ENCODE data around the gene FMO1. TPM values are rescaled to one million over a fixed set of nuclear protein-coding genes. Genes with fewer than 3 reads are reported as not detected.

The FMO1 gene
- total RNA-seq, 5 donors from 2014 or later (not counting 1 experiment from before 2014, with no cell fraction given) = not detected

- ATAC-seq (replicated peaks in 1 of 4) = no peak
- no peaks in the 10 kb centered on the region for H3K36me3 ChIP-seq (ENCODE audit: control insufficient read depth in 2 of 2, extremely low read depth in 1 of 2, insufficient read depth in 1 of 2, low read length in 1 of 2)
- no peak overlapping the region for H3K27ac ChIP-seq (ENCODE audit: low read length)
- no peak overlapping the region for H3K27ac Mint-ChIP-seq
- no peaks in the 10 kb centered on the region for H3K36me3 Mint-ChIP-seq
- ChIA-PET POLR2A (no interaction called here), CTCF (no interaction called here)
- H3K9me3 Mint-ChIP-seq = peaks cover 0 to 2% (median 0%) of the 10 kb centered on the region in 3 donors
- H3K4me3 ChIP-seq (ENCODE audit: control insufficient read depth in 1 of 2, extremely low read depth in 1 of 2, low read length in 1 of 2) = no peak overlapping the region
- peaks cover 18 to 23% of the 10 kb centered on the region in 2 donors for H3K27me3 Mint-ChIP-seq
- no peak for DNase-seq
- H3K4me1 ChIP-seq (ENCODE audit: control insufficient read depth in 1 of 2, extremely low read depth in 1 of 2, insufficient read depth in 2 of 2, low read length in 2 of 2) = no peaks in the 10 kb centered on the region
- no peaks in the 10 kb centered on the region for H3K4me1 Mint-ChIP-seq
- H3K9me3 ChIP-seq = no peaks in the 10 kb centered on the region
- WGBS (ENCODE audit: insufficient coverage) = 80% methylated on average over 1 of the region's 1 CpG
- H3K27me3 ChIP-seq (replicated peaks in 1 of 2; ENCODE audit: control insufficient read depth in 2 of 2, extremely low read depth in 1 of 2, insufficient read depth in 2 of 2, low read length in 1 of 2) = peaks cover 0 to 8% of the 10 kb centered on the region in 2 experiments
- H3K4me3 Mint-ChIP-seq = no peak overlapping the region
These were observed 19.1 kb downstream of the FMO1 start for GRCh38 chr1:171267391-171267790.

- Histone ChIP-seq H3K27me3 (replicated peaks in 1 of 2; ENCODE audit: control insufficient read depth in 2 of 2, extremely low read depth in 1 of 2, insufficient read depth in 2 of 2, low read length in 1 of 2) (peaks cover 0 to 8% of the 10 kb centered on the region in 2 experiments), H3K36me3 (ENCODE audit: control insufficient read depth in 2 of 2, extremely low read depth in 1 of 2, insufficient read depth in 1 of 2, low read length in 1 of 2) (no peaks in the 10 kb centered on the region), H3K9me3 (no peaks in the 10 kb centered on the region), H3K27ac (ENCODE audit: low read length) (no peak overlapping the region), H3K4me3 (ENCODE audit: control insufficient read depth in 1 of 2, extremely low read depth in 1 of 2, low read length in 1 of 2) (no peak overlapping the region), H3K4me1 (ENCODE audit: control insufficient read depth in 1 of 2, extremely low read depth in 1 of 2, insufficient read depth in 2 of 2, low read length in 2 of 2) (no peaks in the 10 kb centered on the region)
- peaks cover 13 to 31% of the 10 kb centered on the region in 2 donors for H3K27me3 Mint-ChIP-seq
- H3K4me3 Mint-ChIP-seq = no peak overlapping the region
- H3K9me3 Mint-ChIP-seq = peaks cover 0 to 2% (median 0%) of the 10 kb centered on the region in 3 donors
- ChIA-PET CTCF (interaction anchor here in 1 of 2 donors (0.7 kb wide), 1 partner anchor 8 kb away, joined by 3 read pairs; no protein-coding TSS in a partner anchor), POLR2A (interaction anchor here in 1 of 2 donors (0.6 kb wide), 1 partner anchor 182 kb away, joined by 3 read pairs; no protein-coding TSS in a partner anchor)
- no peak for DNase-seq
- H3K36me3 Mint-ChIP-seq = no peaks in the 10 kb centered on the region
- no peak overlapping the region for H3K27ac Mint-ChIP-seq
- WGBS (ENCODE audit: insufficient coverage) = 100% methylated on average over 1 of the region's 2 CpGs
- ATAC-seq (replicated peaks in 1 of 4) = no peak
- no peaks in the 10 kb centered on the region for H3K4me1 Mint-ChIP-seq
These were observed 22.5 kb downstream of the FMO1 start for GRCh38 chr1:171270806-171271205.

- WGBS (ENCODE audit: insufficient coverage) = no CpG with 5 or more reads among the region's 2 CpGs
- Mint-ChIP-seq H3K27me3 (peaks cover 21 to 22% of the 10 kb centered on the region in 2 donors), H3K4me3 (no peak overlapping the region), H3K4me1 (peaks cover 0 to 3% (median 0%) of the 10 kb centered on the region in 3 donors), H3K27ac (no peak overlapping the region), H3K9me3 (no peaks in the 10 kb centered on the region), H3K36me3 (no peaks in the 10 kb centered on the region)
- POLR2A ChIA-PET = no interaction called here
- Histone ChIP-seq H3K4me3 (ENCODE audit: control insufficient read depth in 1 of 2, extremely low read depth in 1 of 2, low read length in 1 of 2) (no peak overlapping the region), H3K36me3 (ENCODE audit: control insufficient read depth in 2 of 2, extremely low read depth in 1 of 2, insufficient read depth in 1 of 2, low read length in 1 of 2) (no peaks in the 10 kb centered on the region), H3K27me3 (replicated peaks in 1 of 2; ENCODE audit: control insufficient read depth in 2 of 2, extremely low read depth in 1 of 2, insufficient read depth in 2 of 2, low read length in 1 of 2) (no peaks in the 10 kb centered on the region), H3K9me3 (no peaks in the 10 kb centered on the region), H3K27ac (ENCODE audit: low read length) (no peak overlapping the region), H3K4me1 (ENCODE audit: control insufficient read depth in 1 of 2, extremely low read depth in 1 of 2, insufficient read depth in 2 of 2, low read length in 2 of 2) (no peaks in the 10 kb centered on the region)
- CTCF ChIA-PET = interaction anchor here in 1 of 2 donors (0.6 kb wide), 1 partner anchor 181 kb away, joined by 3 read pairs; no protein-coding TSS in a partner anchor
- no peak for DNase-seq
- no peak for ATAC-seq (replicated peaks in 1 of 4)
These were observed 29.2 kb downstream of the FMO1 start for GRCh38 chr1:171277534-171277933.

- H3K27me3 Mint-ChIP-seq = peaks cover 20 to 21% of the 10 kb centered on the region in 2 donors
- H3K27ac Mint-ChIP-seq = no peak overlapping the region
- peaks cover 0 to 3% (median 0%) of the 10 kb centered on the region in 3 donors for H3K4me1 Mint-ChIP-seq
- ATAC-seq (replicated peaks in 1 of 4) (no peak), DNase-seq (no peak)
- Histone ChIP-seq H3K27ac (ENCODE audit: low read length) (no peak overlapping the region), H3K4me1 (ENCODE audit: control insufficient read depth in 1 of 2, extremely low read depth in 1 of 2, insufficient read depth in 2 of 2, low read length in 2 of 2) (no peaks in the 10 kb centered on the region), H3K9me3 (no peaks in the 10 kb centered on the region), H3K4me3 (ENCODE audit: control insufficient read depth in 1 of 2, extremely low read depth in 1 of 2, low read length in 1 of 2) (no peak overlapping the region), H3K36me3 (ENCODE audit: control insufficient read depth in 2 of 2, extremely low read depth in 1 of 2, insufficient read depth in 1 of 2, low read length in 1 of 2) (no peaks in the 10 kb centered on the region), H3K27me3 (replicated peaks in 1 of 2; ENCODE audit: control insufficient read depth in 2 of 2, extremely low read depth in 1 of 2, insufficient read depth in 2 of 2, low read length in 1 of 2) (peaks cover 0 to under 1% of the 10 kb centered on the region in 2 experiments)
- H3K4me3 Mint-ChIP-seq = no peak overlapping the region
- 86% methylated on average over 1 of the region's 2 CpGs for WGBS (ENCODE audit: insufficient coverage)
- no peaks in the 10 kb centered on the region for H3K9me3 Mint-ChIP-seq
- ChIA-PET CTCF (no interaction called here), POLR2A (no interaction called here)
- no peaks in the 10 kb centered on the region for H3K36me3 Mint-ChIP-seq
These were observed 30.9 kb downstream of the FMO1 start for GRCh38 chr1:171279234-171279633.

GRCh38 chr1:171279678-171280077, 31.4 kb downstream of the FMO1 start:
- no peak overlapping the region for H3K27ac ChIP-seq (ENCODE audit: low read length)
- no peaks in the 10 kb centered on the region for H3K36me3 ChIP-seq (ENCODE audit: control insufficient read depth in 2 of 2, extremely low read depth in 1 of 2, insufficient read depth in 1 of 2, low read length in 1 of 2)
- peaks cover 20 to 21% of the 10 kb centered on the region in 2 donors for H3K27me3 Mint-ChIP-seq
- H3K27me3 ChIP-seq (replicated peaks in 1 of 2; ENCODE audit: control insufficient read depth in 2 of 2, extremely low read depth in 1 of 2, insufficient read depth in 2 of 2, low read length in 1 of 2) = peaks cover 0 to 3% of the 10 kb centered on the region in 2 experiments
- no peaks in the 10 kb centered on the region for H3K36me3 Mint-ChIP-seq
- no peak overlapping the region for H3K4me3 Mint-ChIP-seq
- no peaks in the 10 kb centered on the region for H3K4me1 ChIP-seq (ENCODE audit: control insufficient read depth in 1 of 2, extremely low read depth in 1 of 2, insufficient read depth in 2 of 2, low read length in 2 of 2)
- no peak overlapping the region for H3K27ac Mint-ChIP-seq
- CTCF ChIA-PET = no interaction called here
- H3K9me3 Mint-ChIP-seq = no peaks in the 10 kb centered on the region
- POLR2A ChIA-PET = no interaction called here
- H3K4me1 Mint-ChIP-seq = peaks cover 0 to 3% (median 0%) of the 10 kb centered on the region in 3 donors
- no peak overlapping the region for H3K4me3 ChIP-seq (ENCODE audit: control insufficient read depth in 1 of 2, extremely low read depth in 1 of 2, low read length in 1 of 2)
- ATAC-seq (replicated peaks in 1 of 4) = no peak
- 71% methylated on average over 1 of the region's 3 CpGs for WGBS (ENCODE audit: insufficient coverage)
- no peak for DNase-seq
- H3K9me3 ChIP-seq = no peaks in the 10 kb centered on the region

GRCh38 chr1:171280599-171280998, 32.3 kb downstream of the FMO1 start:
- Histone ChIP-seq H3K9me3 (no peaks in the 10 kb centered on the region), H3K27me3 (replicated peaks in 1 of 2; ENCODE audit: control insufficient read depth in 2 of 2, extremely low read depth in 1 of 2, insufficient read depth in 2 of 2, low read length in 1 of 2) (peaks cover 0 to 5% of the 10 kb centered on the region in 2 experiments), H3K4me3 (ENCODE audit: control insufficient read depth in 1 of 2, extremely low read depth in 1 of 2, low read length in 1 of 2) (no peak overlapping the region), H3K27ac (ENCODE audit: low read length) (no peak overlapping the region), H3K36me3 (ENCODE audit: control insufficient read depth in 2 of 2, extremely low read depth in 1 of 2, insufficient read depth in 1 of 2, low read length in 1 of 2) (no peaks in the 10 kb centered on the region), H3K4me1 (ENCODE audit: control insufficient read depth in 1 of 2, extremely low read depth in 1 of 2, insufficient read depth in 2 of 2, low read length in 2 of 2) (no peaks in the 10 kb centered on the region)
- Mint-ChIP-seq H3K27me3 (peaks cover 23 to 26% of the 10 kb centered on the region in 2 donors), H3K9me3 (no peaks in the 10 kb centered on the region), H3K4me3 (no peak overlapping the region), H3K4me1 (peaks cover 0 to 3% (median 0%) of the 10 kb centered on the region in 3 donors), H3K27ac (no peak overlapping the region), H3K36me3 (no peaks in the 10 kb centered on the region)
- DNase-seq = no peak
- WGBS (ENCODE audit: insufficient coverage) = 89% methylated on average over 3 of the region's 7 CpGs
- ChIA-PET CTCF (no interaction called here), POLR2A (no interaction called here)
- ATAC-seq (replicated peaks in 1 of 4) = no peak

All from T-cell (primary cell).